ENCODE measurements around the gene ATF6.

ATF6 gene

GRCh38 chr1:161725908-161726472 is 40.1 kb upstream of the ATF6 start:
- H3K36me3 ChIP-seq (ENCODE audit: control insufficient read depth in 1 of 2, insufficient read depth in 2 of 2, low read length in 2 of 2), result no peaks in the 10 kb centered on the region
- peak overlapping the region; percentile 58 for H3K27ac ChIP-seq (ENCODE audit: low read depth, low read length)
- H3K27me3 ChIP-seq (ENCODE audit: control insufficient read depth in 1 of 2, insufficient read depth in 2 of 2, low read length in 2 of 2), result peaks cover 30 to 32% of the 10 kb centered on the region in 2 donors
- no peaks in the 10 kb centered on the region for H3K9me3 ChIP-seq (ENCODE audit: control insufficient read depth in 1 of 2, low read length in 2 of 2)
- H3K4me3 ChIP-seq (ENCODE audit: low read depth in 1 of 2, low read length in 2 of 2), result peak overlapping the region; percentile 77 to 86
- H3K9ac ChIP-seq (ENCODE audit: low read depth in 1 of 2, low read length in 2 of 2), result peak overlapping the region; percentile 39 to 79
- peaks cover 8 to 9% of the 10 kb centered on the region in 2 donors for H3K4me1 ChIP-seq (ENCODE audit: control insufficient read depth in 1 of 2, insufficient read depth in 2 of 2, low read length in 2 of 2)

GRCh38 chr1:161726473-161727255 is 39.5 kb upstream of the ATF6 start:
- peak overlapping the region; percentile 77 to 86 for H3K4me3 ChIP-seq (ENCODE audit: low read depth in 1 of 2, low read length in 2 of 2)
- peaks cover 8 to 9% of the 10 kb centered on the region in 2 donors for H3K4me1 ChIP-seq (ENCODE audit: control insufficient read depth in 1 of 2, insufficient read depth in 2 of 2, low read length in 2 of 2)
- no peaks in the 10 kb centered on the region for H3K9me3 ChIP-seq (ENCODE audit: control insufficient read depth in 1 of 2, low read length in 2 of 2)
- no peaks in the 10 kb centered on the region for H3K36me3 ChIP-seq (ENCODE audit: control insufficient read depth in 1 of 2, insufficient read depth in 2 of 2, low read length in 2 of 2)
- H3K27me3 ChIP-seq (ENCODE audit: control insufficient read depth in 1 of 2, insufficient read depth in 2 of 2, low read length in 2 of 2), result peaks cover 26 to 30% of the 10 kb centered on the region in 2 donors
- H3K27ac ChIP-seq (ENCODE audit: low read depth, low read length), result peak overlapping the region; percentile 68
- peak overlapping the region; percentile 57 to 79 for H3K9ac ChIP-seq (ENCODE audit: low read depth in 1 of 2, low read length in 2 of 2)

GRCh38 chr1:161727256-161727924 is 38.7 kb upstream of the ATF6 start:
- H3K9me3 ChIP-seq (ENCODE audit: control insufficient read depth in 1 of 2, low read length in 2 of 2), result no peaks in the 10 kb centered on the region
- peak overlapping the region; percentile 68 for H3K27ac ChIP-seq (ENCODE audit: low read depth, low read length)
- no peaks in the 10 kb centered on the region for H3K36me3 ChIP-seq (ENCODE audit: control insufficient read depth in 1 of 2, insufficient read depth in 2 of 2, low read length in 2 of 2)
- peaks cover 8 to 9% of the 10 kb centered on the region in 2 donors for H3K4me1 ChIP-seq (ENCODE audit: control insufficient read depth in 1 of 2, insufficient read depth in 2 of 2, low read length in 2 of 2)
- peak overlapping the region; percentile 72 to 77 for H3K4me3 ChIP-seq (ENCODE audit: low read depth in 1 of 2, low read length in 2 of 2)
- peaks cover 24 to 25% of the 10 kb centered on the region in 2 donors for H3K27me3 ChIP-seq (ENCODE audit: control insufficient read depth in 1 of 2, insufficient read depth in 2 of 2, low read length in 2 of 2)
- H3K9ac ChIP-seq (ENCODE audit: low read depth in 1 of 2, low read length in 2 of 2), result peak overlapping the region; percentile 51 to 57

- Histone ChIP-seq H3K27ac (ENCODE audit: low read depth, low read length) (no peak overlapping the region), H3K4me3 (ENCODE audit: low read depth in 1 of 2, low read length in 2 of 2) (no peak overlapping the region), H3K9me3 (ENCODE audit: control insufficient read depth in 1 of 2, low read length in 2 of 2) (no peaks in the 10 kb centered on the region), H3K36me3 (ENCODE audit: control insufficient read depth in 1 of 2, insufficient read depth in 2 of 2, low read length in 2 of 2) (no peaks in the 10 kb centered on the region), H3K4me1 (ENCODE audit: control insufficient read depth in 1 of 2, insufficient read depth in 2 of 2, low read length in 2 of 2) (peaks cover 8 to 9% of the 10 kb centered on the region in 2 donors), H3K27me3 (ENCODE audit: control insufficient read depth in 1 of 2, insufficient read depth in 2 of 2, low read length in 2 of 2) (peaks cover 20 to 28% of the 10 kb centered on the region in 2 donors), H3K9ac (ENCODE audit: low read depth in 1 of 2, low read length in 2 of 2) (no peak overlapping the region)
Observed at GRCh38 chr1:161728376-161729226, 37.5 kb upstream of the ATF6 start.

GRCh38 chr1:161730050-161730564 is 36.0 kb upstream of the ATF6 start:
- Histone ChIP-seq H3K27ac (ENCODE audit: low read depth, low read length) (no peak overlapping the region), H3K9ac (ENCODE audit: low read depth in 1 of 2, low read length in 2 of 2) (no peak overlapping the region), H3K36me3 (ENCODE audit: control insufficient read depth in 1 of 2, insufficient read depth in 2 of 2, low read length in 2 of 2) (no peaks in the 10 kb centered on the region), H3K4me1 (ENCODE audit: control insufficient read depth in 1 of 2, insufficient read depth in 2 of 2, low read length in 2 of 2) (peaks cover 8 to 9% of the 10 kb centered on the region in 2 donors), H3K4me3 (ENCODE audit: low read depth in 1 of 2, low read length in 2 of 2) (no peak overlapping the region), H3K27me3 (ENCODE audit: control insufficient read depth in 1 of 2, insufficient read depth in 2 of 2, low read length in 2 of 2) (peaks cover 18 to 24% of the 10 kb centered on the region in 2 donors), H3K9me3 (ENCODE audit: control insufficient read depth in 1 of 2, low read length in 2 of 2) (no peaks in the 10 kb centered on the region)

GRCh38 chr1:161731241-161731640 is 34.9 kb upstream of the ATF6 start:
- no peaks in the 10 kb centered on the region for H3K9me3 ChIP-seq (ENCODE audit: control insufficient read depth in 1 of 2, low read length in 2 of 2)
- no peak overlapping the region for H3K27ac ChIP-seq (ENCODE audit: low read depth, low read length)
- peaks cover 2% of the 10 kb centered on the region in 2 donors for H3K4me1 ChIP-seq (ENCODE audit: control insufficient read depth in 1 of 2, insufficient read depth in 2 of 2, low read length in 2 of 2)
- H3K4me3 ChIP-seq (ENCODE audit: low read depth in 1 of 2, low read length in 2 of 2), result no peak overlapping the region
- no peak overlapping the region for H3K9ac ChIP-seq (ENCODE audit: low read depth in 1 of 2, low read length in 2 of 2)
- no peaks in the 10 kb centered on the region for H3K36me3 ChIP-seq (ENCODE audit: control insufficient read depth in 1 of 2, insufficient read depth in 2 of 2, low read length in 2 of 2)
- peaks cover 10 to 20% of the 10 kb centered on the region in 2 donors for H3K27me3 ChIP-seq (ENCODE audit: control insufficient read depth in 1 of 2, insufficient read depth in 2 of 2, low read length in 2 of 2)

- no peaks in the 10 kb centered on the region for H3K4me1 ChIP-seq (ENCODE audit: control insufficient read depth in 1 of 2, insufficient read depth in 2 of 2, low read length in 2 of 2)
- no peak overlapping the region for H3K9ac ChIP-seq (ENCODE audit: low read depth in 1 of 2, low read length in 2 of 2)
- no peak overlapping the region for H3K27ac ChIP-seq (ENCODE audit: low read depth, low read length)
- no peaks in the 10 kb centered on the region for H3K36me3 ChIP-seq (ENCODE audit: control insufficient read depth in 1 of 2, insufficient read depth in 2 of 2, low read length in 2 of 2)
- peaks cover 4 to 19% of the 10 kb centered on the region in 2 donors for H3K27me3 ChIP-seq (ENCODE audit: control insufficient read depth in 1 of 2, insufficient read depth in 2 of 2, low read length in 2 of 2)
- H3K4me3 ChIP-seq (ENCODE audit: low read depth in 1 of 2, low read length in 2 of 2), result no peak overlapping the region
- no peaks in the 10 kb centered on the region for H3K9me3 ChIP-seq (ENCODE audit: control insufficient read depth in 1 of 2, low read length in 2 of 2)
Observed at GRCh38 chr1:161731981-161732718, 34.0 kb upstream of the ATF6 start.

- Histone ChIP-seq H3K27ac (ENCODE audit: low read depth, low read length) (no peak overlapping the region), H3K9ac (ENCODE audit: low read depth in 1 of 2, low read length in 2 of 2) (no peak overlapping the region), H3K27me3 (ENCODE audit: control insufficient read depth in 1 of 2, insufficient read depth in 2 of 2, low read length in 2 of 2) (peaks cover 2 to 12% of the 10 kb centered on the region in 2 donors), H3K4me1 (ENCODE audit: control insufficient read depth in 1 of 2, insufficient read depth in 2 of 2, low read length in 2 of 2) (no peaks in the 10 kb centered on the region), H3K36me3 (ENCODE audit: control insufficient read depth in 1 of 2, insufficient read depth in 2 of 2, low read length in 2 of 2) (no peaks in the 10 kb centered on the region), H3K4me3 (ENCODE audit: low read depth in 1 of 2, low read length in 2 of 2) (no peak overlapping the region), H3K9me3 (ENCODE audit: control insufficient read depth in 1 of 2, low read length in 2 of 2) (no peaks in the 10 kb centered on the region)
Observed at GRCh38 chr1:161733526-161733925, 32.6 kb upstream of the ATF6 start.

- Histone ChIP-seq H3K36me3 (ENCODE audit: control insufficient read depth in 1 of 2, insufficient read depth in 2 of 2, low read length in 2 of 2) (no peaks in the 10 kb centered on the region), H3K27ac (ENCODE audit: low read depth, low read length) (no peak overlapping the region), H3K9me3 (ENCODE audit: control insufficient read depth in 1 of 2, low read length in 2 of 2) (no peaks in the 10 kb centered on the region), H3K27me3 (ENCODE audit: control insufficient read depth in 1 of 2, insufficient read depth in 2 of 2, low read length in 2 of 2) (peaks cover 2 to 5% of the 10 kb centered on the region in 2 donors), H3K4me1 (ENCODE audit: control insufficient read depth in 1 of 2, insufficient read depth in 2 of 2, low read length in 2 of 2) (peaks cover 0 to 8% of the 10 kb centered on the region in 2 donors), H3K9ac (ENCODE audit: low read depth in 1 of 2, low read length in 2 of 2) (no peak overlapping the region), H3K4me3 (ENCODE audit: low read depth in 1 of 2, low read length in 2 of 2) (no peak overlapping the region)
Observed at GRCh38 chr1:161735837-161736236, 30.3 kb upstream of the ATF6 start.
